Measurements from ENCODE around the gene KAZN.

Gene KAZN

GRCh38 chr1:14636897-14637632 is 38.6 kb downstream of the KAZN start:
- TF ChIP-seq CTCF (conservative IDR thresholded peaks at IDR 0.05; ENCODE audit: low read length), result no peak
- DNase-seq (ENCODE audit: low read depth), result no peak

GRCh38 chr1:14639291-14640050 is 41.0 kb downstream of the KAZN start:
- H3K4me3 ChIP-seq (ENCODE audit: low read length), result no peak overlapping the region
- DNase-seq (ENCODE audit: low read depth), result no peak
- TF ChIP-seq CTCF (conservative IDR thresholded peaks at IDR 0.05; ENCODE audit: low read length), result no peak

More at GRCh38 chr1:14636897-14637632, 38.6 kb downstream of the KAZN start:
- no peak overlapping the region for H3K4me3 ChIP-seq (ENCODE audit: low read length)

GRCh38 chr1:14642712-14643111 is 44.2 kb downstream of the KAZN start:
- H3K4me3 ChIP-seq (ENCODE audit: low read length), result no peak overlapping the region
- no peak for TF ChIP-seq CTCF (conservative IDR thresholded peaks at IDR 0.05; ENCODE audit: low read length)
- DNase-seq (ENCODE audit: low read depth), result no peak

GRCh38 chr1:14646973-14647372 is 48.5 kb downstream of the KAZN start:
- DNase-seq (ENCODE audit: low read depth), result no peak
- no peak for TF ChIP-seq CTCF (conservative IDR thresholded peaks at IDR 0.05; ENCODE audit: low read length)
- no peak overlapping the region for H3K4me3 ChIP-seq (ENCODE audit: low read length)

- H3K4me3 ChIP-seq (ENCODE audit: low read length), result no peak overlapping the region
- DNase-seq (ENCODE audit: low read depth), result no peak
- TF ChIP-seq CTCF (conservative IDR thresholded peaks at IDR 0.05; ENCODE audit: low read length), result no peak
These were observed 49.3 kb downstream of the KAZN start for GRCh38 chr1:14647777-14648176.

GRCh38 chr1:14648391-14648790 is 49.9 kb downstream of the KAZN start:
- no peak overlapping the region for H3K4me3 ChIP-seq (ENCODE audit: low read length)
- no peak for TF ChIP-seq CTCF (conservative IDR thresholded peaks at IDR 0.05; ENCODE audit: low read length)

More at GRCh38 chr1:14648391-14648790, 49.9 kb downstream of the KAZN start:
- DNase-seq (ENCODE audit: low read depth), result no peak
